ENCODE results near the gene RADX. TPM values are rescaled to one million over a fixed set of nuclear protein-coding genes. Genes with fewer than 3 reads are reported as not detected.
"Not testable (repeated sequence)": the region's sequence is repeated elsewhere in the genome, so short reads cannot be mapped to it uniquely, and the experiment has no call there.

RADX gene, protein sequence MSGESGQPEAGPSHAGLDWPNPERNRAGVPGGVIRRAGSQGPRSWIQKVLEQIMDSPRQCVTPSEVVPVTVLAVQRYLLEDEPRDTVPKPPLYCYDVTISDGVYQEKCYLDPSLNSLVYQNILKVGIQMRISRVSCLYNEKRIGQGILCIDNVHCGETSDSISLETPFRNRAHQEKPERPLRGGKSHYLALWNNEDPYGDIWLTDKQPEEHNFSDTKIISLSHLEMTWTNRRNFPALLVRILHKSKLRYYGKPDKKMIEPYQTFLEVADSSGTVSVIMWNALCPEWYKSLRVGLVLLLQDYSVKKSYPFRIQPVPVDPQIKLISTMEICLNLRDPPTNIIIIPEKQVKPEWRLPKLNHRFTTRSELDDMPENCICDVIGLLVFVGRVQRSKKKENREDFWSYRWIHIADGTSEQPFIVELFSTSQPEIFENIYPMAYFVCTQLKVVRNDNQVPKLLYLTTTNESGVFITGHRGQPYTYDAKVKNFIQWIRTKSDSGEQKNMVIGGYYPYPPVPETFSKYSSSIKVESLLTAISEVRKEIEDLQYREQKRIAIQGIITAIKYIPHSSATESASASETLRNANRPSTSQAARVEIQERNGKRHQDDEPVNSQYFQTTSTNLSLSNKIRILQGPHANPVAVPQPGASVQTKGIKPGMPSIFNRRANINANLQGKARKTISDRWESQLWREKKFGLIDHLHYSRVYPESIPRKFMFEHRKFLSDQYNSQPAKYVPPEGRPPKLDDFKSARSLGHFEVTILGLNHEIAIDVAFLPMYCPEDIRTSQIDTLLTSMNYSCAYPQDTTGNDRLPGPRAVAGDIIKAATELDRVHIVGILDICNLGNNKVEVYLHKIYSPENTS
- total RNA-seq, result under 1 TPM; 0.37 to 0.43 TPM
- long read RNA-seq, donor 1, result 0 reads
- long read RNA-seq, donor 2, result 0 reads

- intact Hi-C loops (cut with DNase I), result no loop called here
- peak; percentile 93 for DNase-seq (ENCODE audit: low spot score)
Observed at GRCh38 chrX:106611679-106612392, at the start of gene RADX. TSS of gene RADX (plus strand) at chrX:106611978. CDS start at chrX:106612081, 103 bp downstream.

GRCh38 chrX:106564986-106565385 is 46.8 kb upstream of the RADX start:
- intact Hi-C loops (cut with DNase I), result loop anchor here in 1 of 2 donors (10.0 kb wide), 1 partner anchor 1750 kb away; no protein-coding TSS in a partner anchor
- no peak for DNase-seq (ENCODE audit: low spot score)

- intact Hi-C loops (cut with DNase I), result loop anchor here in 1 of 2 donors (10.0 kb wide), 1 partner anchor 1748 kb away; no protein-coding TSS in a partner anchor
- no peak for DNase-seq (ENCODE audit: low spot score)
Observed at GRCh38 chrX:106566362-106566761, 45.4 kb upstream of the RADX start.

- DNase-seq (ENCODE audit: low spot score), result no peak
- intact Hi-C loops (cut with DNase I), result no loop called here
Observed at GRCh38 chrX:106581856-106582255, 29.9 kb upstream of the RADX start.

GRCh38 chrX:106585478-106585877 is 26.3 kb upstream of the RADX start:
- no peak for DNase-seq (ENCODE audit: low spot score)
- intact Hi-C loops (cut with DNase I), result no loop called here

DNA sequence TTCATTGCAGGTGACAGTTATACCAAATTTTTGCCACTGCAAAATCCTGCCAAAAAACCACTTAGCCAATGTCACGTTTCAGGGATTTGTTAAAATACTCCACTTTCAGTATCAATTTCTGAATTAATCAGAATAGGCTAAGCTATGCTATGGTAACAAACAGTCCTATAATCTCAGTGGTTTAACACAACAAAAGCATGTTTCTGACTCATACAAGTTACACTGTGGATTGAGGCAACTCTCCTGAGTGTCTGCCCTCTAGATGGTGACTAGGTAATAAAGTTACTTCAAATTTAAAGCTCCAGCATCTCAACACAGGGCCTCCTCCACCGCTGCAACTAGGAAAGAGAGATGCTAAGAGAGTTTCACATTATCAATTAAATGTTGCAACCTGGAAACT is 23.0 kb upstream of the RADX start:
- no peak for DNase-seq (ENCODE audit: low spot score)
- intact Hi-C loops (cut with DNase I), result no loop called here

DNA sequence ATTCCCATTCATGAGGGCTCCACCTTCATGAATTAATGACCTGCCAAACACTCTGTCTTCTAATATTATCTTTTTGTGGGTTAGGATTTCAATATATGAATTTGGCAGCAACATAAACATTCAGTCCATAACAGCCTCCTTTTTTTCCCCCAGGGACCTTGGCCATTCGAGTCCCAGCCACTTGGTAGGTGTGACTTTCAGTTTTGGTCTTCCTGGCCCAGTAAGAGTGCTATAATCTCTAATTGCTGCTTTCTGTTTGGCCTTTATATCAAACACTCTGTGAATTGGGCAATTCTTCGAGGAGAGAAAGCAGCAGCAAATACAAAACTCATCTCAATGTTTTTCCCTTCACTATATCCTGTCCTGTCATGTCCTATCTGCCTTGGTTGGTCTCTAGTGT is 12.4 kb upstream of the RADX start:
- intact Hi-C loops (cut with DNase I), result loop anchor here in 1 of 2 donors (10.0 kb wide), 1 partner anchor 675 kb away; no protein-coding TSS in a partner anchor
- DNase-seq (ENCODE audit: low spot score), result no peak

GRCh38 chrX:106606571-106606970 is 5.2 kb upstream of the RADX start:
- no peak for DNase-seq (ENCODE audit: low spot score)
- intact Hi-C loops (cut with DNase I), result no loop called here

- intact Hi-C loops (cut with DNase I), result no loop called here
Observed at GRCh38 chrX:106608016-106608415, 3.8 kb upstream of the RADX start.

GRCh38 chrX:106611317-106611678 is 480 bp upstream of the RADX start:
- intact Hi-C loops (cut with DNase I), result no loop called here
- DNase-seq (ENCODE audit: low spot score), result no peak

More at GRCh38 chrX:106608016-106608415, 3.8 kb upstream of the RADX start:
- DNase-seq (ENCODE audit: low spot score), result no peak

- intact Hi-C loops (cut with DNase I), result no loop called here
- no peak for DNase-seq (ENCODE audit: low spot score)
Observed at GRCh38 chrX:106612393-106612763, 600 bp downstream of the RADX start.

- intact Hi-C loops (cut with DNase I), result no loop called here
- DNase-seq (ENCODE audit: low spot score), result no peak
Observed at GRCh38 chrX:106613277-106613676, 1.5 kb downstream of the RADX start.

DNA sequence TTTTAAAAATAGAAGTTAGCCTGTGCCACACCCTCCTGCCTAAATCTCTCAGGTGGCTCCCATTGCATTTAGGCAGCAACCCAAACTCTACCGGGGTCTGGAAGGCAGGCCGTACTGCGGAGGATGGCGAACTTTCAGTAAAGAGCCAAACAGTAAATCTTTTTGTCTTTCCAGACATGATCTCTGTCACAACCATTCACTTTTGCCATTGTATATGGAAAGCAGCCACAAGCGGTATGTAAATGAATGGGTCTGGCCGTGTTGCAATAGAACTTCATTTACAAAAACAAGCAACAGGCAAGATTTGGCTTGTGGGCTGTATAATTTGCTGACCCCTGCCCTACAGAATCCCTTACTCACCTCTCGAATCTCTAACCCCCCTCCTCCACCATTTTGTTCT is 3.3 kb downstream of the RADX start:
- intact Hi-C loops (cut with DNase I), result no loop called here
- no peak for DNase-seq (ENCODE audit: low spot score)

DNA sequence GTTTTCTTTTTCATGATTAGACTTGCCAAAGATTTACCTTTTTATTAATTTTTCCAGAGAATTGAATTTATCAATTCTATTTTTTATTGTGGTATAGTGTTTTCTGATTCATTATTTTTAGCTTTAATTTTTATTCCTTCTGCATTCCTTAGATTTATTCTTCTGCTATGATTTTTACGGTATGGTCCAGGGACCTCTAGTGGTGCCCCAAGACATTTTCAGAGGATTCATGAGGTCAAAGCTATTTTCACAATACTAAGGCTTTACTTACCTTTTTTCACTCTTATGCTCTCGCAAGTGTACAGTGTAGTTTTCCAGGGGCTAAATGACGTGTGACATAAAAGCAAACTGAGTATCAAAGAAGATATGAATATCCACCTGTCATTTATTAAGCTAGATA is 8.0 kb downstream of the RADX start:
- no peak for DNase-seq (ENCODE audit: low spot score)
- intact Hi-C loops (cut with DNase I), result no loop called here

DNA sequence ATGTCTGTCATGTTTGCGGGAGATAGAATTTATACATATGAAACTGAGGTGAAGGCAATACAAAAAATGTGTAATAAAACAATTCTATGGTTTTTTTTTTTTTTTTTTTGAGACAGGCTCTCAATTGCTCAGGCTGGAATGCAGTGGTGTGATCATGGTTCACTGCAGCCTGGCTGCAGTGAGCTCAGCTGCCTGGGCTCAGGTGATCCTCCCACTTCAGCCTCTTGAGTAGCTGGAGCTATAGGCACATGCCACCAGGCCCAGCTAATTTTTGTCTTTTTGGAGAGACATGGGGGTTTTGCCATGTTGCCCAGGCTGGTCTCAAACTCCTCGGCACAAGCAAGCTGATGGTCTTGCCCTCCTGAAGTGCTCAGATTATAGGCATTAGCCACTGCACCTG is 10.1 kb downstream of the RADX start:
- intact Hi-C loops (cut with DNase I), result no loop called here
- DNase-seq (ENCODE audit: low spot score), result no peak

DNA sequence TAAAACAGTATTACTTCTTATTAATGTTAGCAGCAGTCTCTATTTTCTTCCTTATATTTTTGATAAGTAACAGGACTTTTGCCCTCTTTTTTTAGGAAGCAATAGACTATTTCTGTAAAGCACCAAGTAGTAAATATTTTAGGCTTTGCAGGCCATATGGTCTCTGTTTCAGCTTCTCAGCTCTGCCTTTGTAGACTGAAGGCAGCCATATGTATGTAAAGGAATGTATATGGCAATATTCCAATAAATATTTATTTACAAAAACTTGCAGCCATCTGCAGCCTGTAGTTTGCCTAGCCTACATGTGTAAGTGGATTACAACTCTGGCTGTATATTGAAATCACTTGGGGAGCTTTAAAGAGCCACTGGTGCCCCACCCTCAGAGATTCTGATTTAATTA is 15.0 kb downstream of the RADX start:
- intact Hi-C loops (cut with DNase I), result no loop called here

DNA sequence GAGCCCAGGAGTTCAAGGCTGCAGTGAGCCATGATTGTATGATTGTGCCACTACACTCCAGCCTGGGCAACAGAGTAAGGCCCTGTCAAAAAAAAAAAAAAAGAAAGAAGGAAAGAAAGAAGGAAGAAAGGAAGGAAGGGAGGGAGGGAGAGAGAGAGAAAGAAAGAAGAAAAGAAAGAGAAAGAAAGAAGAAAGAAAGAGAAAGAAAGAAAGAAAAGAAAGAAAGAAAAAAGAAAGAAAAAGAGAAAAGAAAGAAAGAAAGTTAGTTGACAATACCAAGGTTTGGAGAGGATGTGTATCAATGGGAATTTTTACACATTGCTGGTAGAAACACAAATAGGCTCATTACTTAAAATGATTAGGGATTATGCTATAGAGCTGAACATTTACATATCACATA is 19.8 kb downstream of the RADX start:
- no peak for DNase-seq (ENCODE audit: low spot score)
- intact Hi-C loops (cut with DNase I), result no loop called here

More for the DNA sequence above, 15.0 kb downstream of the RADX start:
- DNase-seq (ENCODE audit: low spot score), result no peak

GRCh38 chrX:106649523-106650428 is 38.0 kb downstream of the RADX start:
- no peak for DNase-seq (ENCODE audit: low spot score)
- intact Hi-C loops (cut with DNase I), result no loop called here

- DNase-seq (ENCODE audit: low spot score); intact Hi-C loops (cut with DNase I): not testable (repeated sequence)
Observed at GRCh38 chrX:106653625-106654024, 41.8 kb downstream of the RADX start.

All from posterior vena cava (tissue), 2 donors.